ENCODE measurements around the gene LAMB2. TPM values are rescaled to one million over a fixed set of nuclear protein-coding genes. Genes with fewer than 3 reads are reported as not detected.

Gene LAMB2
- total RNA-seq, 1 experiment from 2014 or later = not detected

GRCh38 chr3:49132073-49132436, 795 bp downstream of the LAMB2 start:
- Histone ChIP-seq H3K79me2 (ENCODE audit: low read length) (no peaks in the 10 kb centered on the region), H4K20me1 (ENCODE audit: insufficient read depth, low read depth, low read length) (no peaks in the 10 kb centered on the region), H3K4me2 (ENCODE audit: low read depth, low read length, poor library complexity, severe bottlenecking) (no peak overlapping the region), H3K9ac (ENCODE audit: low read length) (no peak overlapping the region), H3K27me3 (ENCODE audit: low read length) (no peaks in the 10 kb centered on the region), H3K9me3 (ENCODE audit: low read length) (no peaks in the 10 kb centered on the region), H3K4me1 (ENCODE audit: low read length) (no peaks in the 10 kb centered on the region), H3K27ac (ENCODE audit: low read length) (no peak overlapping the region), H3K4me3 (ENCODE audit: low read length) (no peak overlapping the region), H3K9me2 (replicated peaks; ENCODE audit: insufficient read depth, low read length) (no peaks in the 10 kb centered on the region), H2AFZ (ENCODE audit: low read length) (no peak overlapping the region), H3K36me3 (ENCODE audit: insufficient read depth, low read length) (no peaks in the 10 kb centered on the region)
- no peak for DNase-seq

DNA sequence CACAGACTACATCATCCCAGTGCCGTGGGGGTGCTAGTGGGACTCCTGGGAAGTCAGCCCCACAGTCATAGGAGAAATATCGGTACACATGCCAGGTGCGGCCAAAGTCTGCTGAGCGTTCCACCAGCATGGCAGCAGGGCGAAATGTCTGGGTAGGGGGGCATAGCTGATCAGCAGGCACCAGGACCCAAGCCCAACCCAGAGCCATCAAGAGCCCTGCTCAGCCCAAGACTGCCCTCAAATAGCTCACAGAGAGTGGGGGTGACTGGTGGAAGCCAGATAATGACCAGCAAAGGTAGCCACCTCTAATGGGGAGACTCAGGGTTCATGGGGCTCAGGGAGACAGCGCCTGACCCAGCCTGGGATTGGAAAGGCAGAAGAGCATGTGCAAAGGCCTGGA, 1.3 kb downstream of the LAMB2 start:
- H2AFZ ChIP-seq (ENCODE audit: low read length) = no peak overlapping the region
- H4K20me1 ChIP-seq (ENCODE audit: insufficient read depth, low read depth, low read length) = no peaks in the 10 kb centered on the region
- H3K4me2 ChIP-seq (ENCODE audit: low read depth, low read length, poor library complexity, severe bottlenecking) = no peak overlapping the region
- no peak overlapping the region for H3K27ac ChIP-seq (ENCODE audit: low read length)
- no peaks in the 10 kb centered on the region for H3K79me2 ChIP-seq (ENCODE audit: low read length)
- no peaks in the 10 kb centered on the region for H3K9me2 ChIP-seq (replicated peaks; ENCODE audit: insufficient read depth, low read length)
- no peak overlapping the region for H3K9ac ChIP-seq (ENCODE audit: low read length)
- no peak overlapping the region for H3K4me3 ChIP-seq (ENCODE audit: low read length)
- H3K9me3 ChIP-seq (ENCODE audit: low read length) = no peaks in the 10 kb centered on the region
- H3K36me3 ChIP-seq (ENCODE audit: insufficient read depth, low read length) = no peaks in the 10 kb centered on the region
- H3K27me3 ChIP-seq (ENCODE audit: low read length) = no peaks in the 10 kb centered on the region
- DNase-seq = no peak
- no peaks in the 10 kb centered on the region for H3K4me1 ChIP-seq (ENCODE audit: low read length)

DNA sequence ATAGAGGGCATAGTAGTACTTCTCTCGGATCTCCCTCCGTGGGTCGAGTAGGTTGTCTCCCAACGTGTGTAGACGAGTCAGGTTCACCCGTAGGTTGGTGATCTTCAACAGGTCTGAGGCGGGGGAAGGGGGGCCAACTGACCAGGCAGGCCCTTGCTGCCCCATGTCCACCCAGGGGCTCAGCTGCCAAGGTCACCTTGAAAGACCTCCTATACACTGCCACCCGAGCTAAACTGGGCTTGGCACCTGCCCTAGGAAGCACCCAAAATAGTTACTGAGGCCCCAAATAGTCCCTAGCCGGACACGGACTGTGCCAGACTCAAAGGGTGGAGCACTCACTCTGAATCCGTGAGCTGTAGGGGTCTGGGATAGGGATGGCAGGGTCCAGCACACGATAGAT, 1.8 kb downstream of the LAMB2 start:
- Histone ChIP-seq H3K27ac (ENCODE audit: low read length) (no peak overlapping the region), H3K79me2 (ENCODE audit: low read length) (no peaks in the 10 kb centered on the region), H3K9me3 (ENCODE audit: low read length) (no peaks in the 10 kb centered on the region), H2AFZ (ENCODE audit: low read length) (no peak overlapping the region), H3K4me2 (ENCODE audit: low read depth, low read length, poor library complexity, severe bottlenecking) (no peak overlapping the region), H3K9me2 (replicated peaks; ENCODE audit: insufficient read depth, low read length) (no peaks in the 10 kb centered on the region), H3K9ac (ENCODE audit: low read length) (no peak overlapping the region), H3K4me1 (ENCODE audit: low read length) (no peaks in the 10 kb centered on the region), H3K4me3 (ENCODE audit: low read length) (no peak overlapping the region), H3K36me3 (ENCODE audit: insufficient read depth, low read length) (no peaks in the 10 kb centered on the region), H3K27me3 (ENCODE audit: low read length) (no peaks in the 10 kb centered on the region), H4K20me1 (ENCODE audit: insufficient read depth, low read depth, low read length) (no peaks in the 10 kb centered on the region)
- no peak for DNase-seq

DNA sequence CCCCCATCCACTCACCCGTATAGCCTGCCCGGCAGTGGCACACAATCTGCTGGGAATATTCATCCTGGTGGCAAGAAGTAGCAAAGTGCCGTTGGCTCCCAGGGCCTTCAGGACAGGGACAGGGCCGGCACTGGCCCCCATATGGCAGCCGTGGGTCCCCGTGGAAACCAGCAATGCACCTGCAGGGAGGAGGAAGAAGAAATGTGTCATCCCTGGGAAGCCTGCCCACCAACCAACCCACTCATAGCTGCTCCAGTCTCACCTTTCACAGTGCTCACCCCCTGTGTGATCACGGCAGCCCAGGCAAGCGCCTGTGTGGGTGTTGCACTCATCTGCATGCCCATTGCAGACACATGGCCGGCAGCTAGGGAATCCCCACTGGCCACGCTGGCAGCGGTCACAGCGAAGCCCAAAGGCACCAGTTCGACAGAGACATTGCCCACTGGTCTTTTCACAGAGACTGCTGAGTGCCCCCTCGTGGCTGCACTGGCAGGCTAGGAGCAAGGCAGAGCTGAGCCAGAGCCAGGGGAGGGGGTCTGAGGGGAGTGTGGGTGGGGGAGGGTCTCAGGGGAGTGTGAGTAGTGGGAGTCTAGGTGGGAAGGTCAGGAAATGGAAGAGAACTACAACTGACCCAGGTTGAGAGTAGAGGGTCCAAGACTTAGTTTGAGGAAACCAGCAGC, 7.7 kb downstream of the LAMB2 start:
- Histone ChIP-seq H3K4me3 (ENCODE audit: low read length) (no peak overlapping the region), H3K9me2 (replicated peaks; ENCODE audit: insufficient read depth, low read length) (no peaks in the 10 kb centered on the region), H3K27ac (ENCODE audit: low read length) (no peak overlapping the region), H3K36me3 (ENCODE audit: insufficient read depth, low read length) (no peaks in the 10 kb centered on the region), H3K9me3 (ENCODE audit: low read length) (no peaks in the 10 kb centered on the region), H3K27me3 (ENCODE audit: low read length) (no peaks in the 10 kb centered on the region), H3K4me2 (ENCODE audit: low read depth, low read length, poor library complexity, severe bottlenecking) (no peak overlapping the region), H3K79me2 (ENCODE audit: low read length) (peaks cover 2% of the 10 kb centered on the region), H2AFZ (ENCODE audit: low read length) (0 out of 2 replicates have a peak overlapping the region, but pooled peaks have one; percentile 42), H3K9ac (ENCODE audit: low read length) (no peak overlapping the region), H3K4me1 (ENCODE audit: low read length) (peaks cover 9% of the 10 kb centered on the region), H4K20me1 (ENCODE audit: insufficient read depth, low read depth, low read length) (no peaks in the 10 kb centered on the region)
- DNase-seq = peak; percentile 67

- no peak for DNase-seq
- Histone ChIP-seq H4K20me1 (ENCODE audit: insufficient read depth, low read depth, low read length) (peaks cover 5% of the 10 kb centered on the region; the same call in 1 of the 2 replicates), H3K79me2 (ENCODE audit: low read length) (peaks cover 11% of the 10 kb centered on the region), H3K27ac (ENCODE audit: low read length) (no peak overlapping the region), H3K27me3 (ENCODE audit: low read length) (no peaks in the 10 kb centered on the region), H3K4me1 (ENCODE audit: low read length) (peaks cover 16% of the 10 kb centered on the region), H3K4me3 (ENCODE audit: low read length) (no peak overlapping the region), H3K9ac (ENCODE audit: low read length) (no peak overlapping the region), H3K9me2 (replicated peaks; ENCODE audit: insufficient read depth, low read length) (no peaks in the 10 kb centered on the region), H3K4me2 (ENCODE audit: low read depth, low read length, poor library complexity, severe bottlenecking) (no peak overlapping the region), H2AFZ (ENCODE audit: low read length) (no peak overlapping the region), H3K36me3 (ENCODE audit: insufficient read depth, low read length) (no peaks in the 10 kb centered on the region), H3K9me3 (ENCODE audit: low read length) (no peaks in the 10 kb centered on the region)
Measured at GRCh38 chr3:49124203-49124602, 8.6 kb downstream of the LAMB2 start.

- no peak for DNase-seq
- Histone ChIP-seq H3K4me2 (ENCODE audit: low read depth, low read length, poor library complexity, severe bottlenecking) (no peak overlapping the region), H3K4me3 (ENCODE audit: low read length) (no peak overlapping the region), H3K4me1 (ENCODE audit: low read length) (peaks cover 21% of the 10 kb centered on the region), H3K9me2 (replicated peaks; ENCODE audit: insufficient read depth, low read length) (no peaks in the 10 kb centered on the region), H4K20me1 (ENCODE audit: insufficient read depth, low read depth, low read length) (peaks cover 5% of the 10 kb centered on the region; the same call in 1 of the 2 replicates), H2AFZ (ENCODE audit: low read length) (no peak overlapping the region), H3K9me3 (ENCODE audit: low read length) (no peaks in the 10 kb centered on the region), H3K27me3 (ENCODE audit: low read length) (no peaks in the 10 kb centered on the region), H3K79me2 (ENCODE audit: low read length) (peaks cover 16% of the 10 kb centered on the region), H3K27ac (ENCODE audit: low read length) (no peak overlapping the region), H3K36me3 (ENCODE audit: insufficient read depth, low read length) (peaks cover 3% of the 10 kb centered on the region; the same call in 1 of the 2 replicates), H3K9ac (ENCODE audit: low read length) (no peak overlapping the region)
Measured at GRCh38 chr3:49123687-49124086, 9.2 kb downstream of the LAMB2 start.

DNA sequence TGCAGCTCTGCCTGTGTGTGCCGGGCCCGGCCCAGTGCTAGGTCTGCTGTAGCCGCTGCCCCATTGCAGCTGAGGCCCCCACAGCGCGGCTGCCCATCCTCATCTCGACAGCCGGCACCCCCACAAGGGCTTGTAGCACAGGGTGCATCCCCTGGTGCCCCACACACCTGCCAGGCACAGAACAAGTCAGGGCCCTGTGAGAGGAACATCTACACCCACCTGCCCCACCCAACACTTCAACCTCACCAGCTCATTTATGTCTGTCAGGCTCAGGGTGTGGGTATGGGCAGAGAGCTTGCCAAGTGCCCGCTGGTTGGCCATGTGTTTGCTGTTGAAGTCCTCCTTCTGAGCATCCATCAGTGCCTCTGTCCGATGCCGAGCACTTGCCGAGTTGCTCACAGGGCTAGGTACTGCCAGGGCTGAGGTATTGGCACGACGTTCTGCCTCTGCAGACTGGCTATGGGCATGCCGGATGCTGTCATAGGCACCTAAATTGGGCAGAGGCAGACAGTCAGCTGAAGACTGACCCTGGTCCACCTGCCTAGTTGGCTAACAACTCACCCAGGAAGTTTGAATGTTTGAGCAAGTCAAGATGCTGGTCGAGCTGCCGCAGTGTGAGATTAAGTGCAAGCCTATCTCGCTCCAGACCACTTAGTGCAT, 9.8 kb downstream of the LAMB2 start:
- Histone ChIP-seq H3K9me3 (ENCODE audit: low read length) (no peaks in the 10 kb centered on the region), H3K79me2 (ENCODE audit: low read length) (peaks cover 19% of the 10 kb centered on the region), H3K27me3 (ENCODE audit: low read length) (no peaks in the 10 kb centered on the region), H3K9me2 (replicated peaks; ENCODE audit: insufficient read depth, low read length) (no peaks in the 10 kb centered on the region), H2AFZ (ENCODE audit: low read length) (no peak overlapping the region), H3K36me3 (ENCODE audit: insufficient read depth, low read length) (peaks cover 6% of the 10 kb centered on the region; the same call in 1 of the 2 replicates), H4K20me1 (ENCODE audit: insufficient read depth, low read depth, low read length) (peaks cover 5% of the 10 kb centered on the region; the same call in 1 of the 2 replicates), H3K4me2 (ENCODE audit: low read depth, low read length, poor library complexity, severe bottlenecking) (no peak overlapping the region), H3K4me3 (ENCODE audit: low read length) (no peak overlapping the region), H3K4me1 (ENCODE audit: low read length) (peaks cover 22% of the 10 kb centered on the region), H3K27ac (ENCODE audit: low read length) (no peak overlapping the region), H3K9ac (ENCODE audit: low read length) (no peak overlapping the region)
- no peak for DNase-seq

GRCh38 chr3:49122451-49122850, 10.4 kb downstream of the LAMB2 start:
- Histone ChIP-seq H3K4me2 (ENCODE audit: low read depth, low read length, poor library complexity, severe bottlenecking) (no peak overlapping the region), H3K27ac (ENCODE audit: low read length) (no peak overlapping the region), H3K4me1 (ENCODE audit: low read length) (peaks cover 22% of the 10 kb centered on the region), H3K27me3 (ENCODE audit: low read length) (no peaks in the 10 kb centered on the region), H2AFZ (ENCODE audit: low read length) (no peak overlapping the region), H4K20me1 (ENCODE audit: insufficient read depth, low read depth, low read length) (peaks cover 5% of the 10 kb centered on the region; the same call in 1 of the 2 replicates), H3K4me3 (ENCODE audit: low read length) (no peak overlapping the region), H3K9ac (ENCODE audit: low read length) (no peak overlapping the region), H3K36me3 (ENCODE audit: insufficient read depth, low read length) (peaks cover 12% of the 10 kb centered on the region; the same call in 1 of the 2 replicates), H3K79me2 (ENCODE audit: low read length) (peaks cover 24% of the 10 kb centered on the region), H3K9me2 (replicated peaks; ENCODE audit: insufficient read depth, low read length) (no peaks in the 10 kb centered on the region), H3K9me3 (ENCODE audit: low read length) (no peaks in the 10 kb centered on the region)
- no peak for DNase-seq
